HUES48 (cell line): ENCODE data around the gene TNF.

Experiments
- H3K27ac ChIP-seq: one replicate; pipeline ENCODE4 v1.7.0; 2013; ENCODE audit warnings: low read depth, low read length, inconsistent platforms
- H3K27me3 ChIP-seq: 2 replicates; pipeline ENCODE4 v1.6.1; 2013; ENCODE audit warnings: mild to moderate bottlenecking, low read length; ENCODE audit not compliant: control insufficient read depth, insufficient read depth
- H3K36me3 ChIP-seq: 2 replicates; pipeline ENCODE4 v1.6.1; 2013; ENCODE audit warnings: low read length; ENCODE audit not compliant: control insufficient read depth, insufficient read depth
- H3K4me1 ChIP-seq: 2 replicates; pipeline ENCODE4 v1.6.1; 2013; ENCODE audit warnings: mild to moderate bottlenecking, low read length; ENCODE audit not compliant: control insufficient read depth, insufficient read depth
- H3K4me3 ChIP-seq: 2 replicates; pipeline ENCODE4 v1.5.1; 2013; ENCODE audit warnings: mild to moderate bottlenecking, low read depth, low read length
- H3K9ac ChIP-seq: 2 replicates; pipeline ENCODE4 v1.6.1; 2013; ENCODE audit warnings: mild to moderate bottlenecking, low read depth, low read length, moderate library complexity
- H3K9me3 ChIP-seq: 2 replicates; pipeline ENCODE4 v1.6.1; 2013; ENCODE audit warnings: low read length; ENCODE audit not compliant: control insufficient read depth, insufficient read depth

Gene TNF

DNA sequence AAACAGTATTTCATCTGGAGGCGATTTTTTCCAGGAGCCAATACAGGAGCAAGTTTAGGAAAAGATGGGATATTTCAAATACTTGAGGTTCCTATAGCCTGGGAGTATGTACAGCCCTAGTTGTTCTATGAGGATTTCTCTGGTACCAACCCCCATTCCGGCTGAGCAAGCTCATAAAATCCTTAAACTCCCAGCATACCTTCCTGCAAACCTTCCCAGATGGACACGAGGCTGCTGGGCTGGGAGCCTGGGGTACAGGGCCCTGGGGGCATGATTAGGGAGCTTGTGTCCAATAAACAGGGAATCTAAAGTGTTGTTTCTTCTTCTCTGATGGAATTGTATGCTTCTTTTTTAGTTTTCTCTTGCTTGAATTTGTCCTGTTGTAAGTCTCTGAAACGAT lies 46.6 kb downstream of the TNF start:
- Histone ChIP-seq H3K4me1 (peaks cover 13% of the 10 kb centered on the region), H3K9me3 (no peaks in the 10 kb centered on the region), H3K36me3 (peaks cover 54% of the 10 kb centered on the region), H3K9ac (peak overlapping the region; percentile 93), H3K4me3 (peak overlapping the region; percentile 84), H3K27ac (peak overlapping the region; percentile 99), H3K27me3 (no peaks in the 10 kb centered on the region)

DNA sequence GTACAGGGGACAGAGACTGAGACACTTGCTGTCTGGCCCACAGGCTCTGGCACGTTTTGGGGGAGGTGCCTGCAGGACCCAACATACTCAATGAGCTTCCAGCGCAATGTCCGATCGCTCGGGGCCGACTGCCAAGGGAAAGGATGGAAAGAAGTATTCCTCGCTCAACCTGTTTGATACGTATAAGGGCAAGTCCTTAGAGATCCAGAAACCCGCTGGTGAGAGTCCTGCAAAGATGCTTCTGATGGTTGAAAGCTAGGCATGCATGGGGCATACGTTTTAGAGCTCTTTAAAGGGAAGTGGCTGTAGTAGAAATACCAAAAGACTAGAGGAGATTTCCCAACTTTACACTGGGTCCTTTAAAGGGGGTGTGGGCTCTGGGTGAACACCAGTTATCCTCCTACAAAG lies 47.3 kb downstream of the TNF start:
- Histone ChIP-seq H3K4me1 (peaks cover 13% of the 10 kb centered on the region), H3K9me3 (no peaks in the 10 kb centered on the region), H3K36me3 (peaks cover 61% of the 10 kb centered on the region), H3K27ac (no peak overlapping the region), H3K4me3 (peak overlapping the region; percentile 84), H3K27me3 (no peaks in the 10 kb centered on the region), H3K9ac (no peak overlapping the region; the same call in 1 of the 2 replicates)

DNA sequence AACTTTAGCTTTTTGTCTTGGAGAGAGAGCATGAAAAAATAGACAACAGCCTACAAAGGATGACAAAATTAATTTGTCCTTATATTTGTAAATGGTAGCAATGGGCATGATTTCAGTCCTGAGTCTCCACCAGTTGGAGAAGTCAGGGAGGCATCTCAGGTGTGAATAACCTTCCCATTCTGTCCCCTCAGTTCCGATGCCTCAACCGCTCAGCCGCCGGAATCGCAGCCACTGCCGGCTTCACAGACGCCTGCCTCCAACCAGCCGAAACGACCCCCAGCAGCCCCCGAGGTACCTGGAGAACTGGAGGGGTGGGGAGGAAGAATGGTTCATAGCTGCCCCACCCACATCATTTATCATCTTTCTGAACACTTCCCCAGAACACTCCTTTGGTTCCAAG lies 48.7 kb downstream of the TNF start:
- Histone ChIP-seq H3K4me3 (no peak overlapping the region), H3K4me1 (peaks cover 13% of the 10 kb centered on the region), H3K36me3 (peaks cover 75% of the 10 kb centered on the region), H3K9me3 (no peaks in the 10 kb centered on the region), H3K9ac (no peak overlapping the region), H3K27me3 (no peaks in the 10 kb centered on the region), H3K27ac (no peak overlapping the region)

DNA sequence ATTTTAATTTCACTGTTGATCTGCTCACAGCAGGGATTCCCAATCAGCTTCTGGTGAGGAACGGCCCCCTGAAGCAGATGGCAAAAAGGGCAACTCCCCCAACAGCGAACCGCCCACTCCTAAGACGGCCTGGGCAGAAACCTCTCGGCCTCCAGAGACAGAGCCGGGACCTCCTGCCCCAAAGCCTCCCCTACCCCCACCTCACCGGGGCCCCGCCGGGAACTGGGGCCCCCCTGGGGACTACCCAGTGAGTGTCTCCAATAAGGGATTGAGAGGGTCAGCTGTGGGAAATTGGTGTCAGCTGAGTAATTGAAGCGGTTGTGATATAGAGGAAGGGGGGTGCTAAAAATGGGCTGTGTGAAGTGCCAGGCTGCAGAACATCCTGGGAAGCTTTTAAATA lies 51.6 kb downstream of the TNF start:
- Histone ChIP-seq H3K9me3 (no peaks in the 10 kb centered on the region), H3K9ac (no peak overlapping the region), H3K27me3 (no peaks in the 10 kb centered on the region), H3K4me1 (peaks cover 10% of the 10 kb centered on the region), H3K27ac (no peak overlapping the region), H3K36me3 (peaks cover 99% of the 10 kb centered on the region), H3K4me3 (no peak overlapping the region)

DNA sequence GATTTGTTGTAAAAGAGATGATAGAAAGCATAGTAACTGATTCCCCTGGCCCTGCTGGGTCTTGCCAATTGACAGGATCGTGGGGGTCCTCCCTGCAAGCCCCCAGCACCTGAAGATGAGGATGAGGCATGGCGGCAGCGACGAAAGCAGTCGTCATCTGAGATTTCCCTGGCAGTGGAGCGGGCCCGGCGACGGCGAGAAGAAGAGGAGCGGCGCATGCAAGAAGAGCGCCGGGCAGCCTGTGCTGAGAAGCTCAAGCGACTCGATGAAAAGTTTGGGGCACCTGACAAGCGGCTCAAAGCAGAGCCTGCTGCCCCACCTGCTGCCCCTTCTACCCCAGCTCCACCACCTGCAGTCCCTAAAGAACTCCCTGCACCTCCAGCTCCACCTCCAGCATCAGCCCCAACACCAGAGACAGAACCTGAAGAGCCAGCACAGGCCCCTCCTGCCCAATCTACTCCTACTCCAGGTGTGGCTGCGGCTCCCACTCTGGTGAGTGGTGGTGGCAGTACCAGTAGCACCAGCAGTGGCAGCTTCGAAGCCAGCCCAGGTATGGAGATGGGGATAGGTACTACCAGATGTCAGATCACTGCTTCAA lies 52.4 kb downstream of the TNF start:
- Histone ChIP-seq H3K4me3 (no peak overlapping the region), H3K36me3 (peaks cover 100% of the 10 kb centered on the region), H3K9me3 (no peaks in the 10 kb centered on the region), H3K9ac (no peak overlapping the region), H3K4me1 (peaks cover 1% of the 10 kb centered on the region; the same call in 1 of the 2 replicates), H3K27ac (no peak overlapping the region), H3K27me3 (no peaks in the 10 kb centered on the region)
